ENCODE results near the gene SMIM36.

The SMIM36 gene

GRCh38 chr17:55413825-55414489 lies 97.3 kb downstream of the SMIM36 start:
- H3K79me1 ChIP-seq (ENCODE audit: low read length) = peaks cover 16% of the 10 kb centered on the region
- H3K18ac ChIP-seq (ENCODE audit: low read length) = no peak overlapping the region
- H2BK120ac ChIP-seq (ENCODE audit: low read depth, low read length) = no peak overlapping the region
- H3K27ac ChIP-seq (ENCODE audit: low read depth, low read length) = no peak overlapping the region
- no peak for DNase-seq
- no peak overlapping the region for H3K4ac ChIP-seq (ENCODE audit: low read depth, low read length)
- H3K23ac ChIP-seq (ENCODE audit: low read length) = no peak overlapping the region
- H3K27me3 ChIP-seq (ENCODE audit: insufficient read depth, low read length, poor library complexity) = no peaks in the 10 kb centered on the region
- WGBS (ENCODE audit: extremely low coverage, insufficient coverage, low lambda C conversion rate) = no CpG with 5 or more reads among the region's 8 CpGs
- H3K4me3 ChIP-seq (ENCODE audit: low read length) = no peak overlapping the region
- peaks cover 9% of the 10 kb centered on the region for H3K36me3 ChIP-seq (ENCODE audit: control insufficient read depth, insufficient read depth, low read length)
- H3K9ac ChIP-seq (ENCODE audit: low read length) = no peak overlapping the region
- H3K79me2 ChIP-seq (ENCODE audit: control insufficient read depth, insufficient read depth, low read length) = peaks cover 25% of the 10 kb centered on the region
- H4K5ac ChIP-seq (ENCODE audit: low read length) = no peak overlapping the region
- no peak overlapping the region for H2BK5ac ChIP-seq (ENCODE audit: low read length)
- H2BK15ac ChIP-seq (replicated peaks; ENCODE audit: low read depth) = no peak overlapping the region
- no peak overlapping the region for H4K8ac ChIP-seq (ENCODE audit: low read depth, low read length)
- no peak overlapping the region for H3K4me2 ChIP-seq (ENCODE audit: low read length)
- H3K56ac ChIP-seq (ENCODE audit: low read length) = no peak overlapping the region
- no peak overlapping the region for H2AK5ac ChIP-seq (ENCODE audit: low read length)
- no peaks in the 10 kb centered on the region for H3K4me1 ChIP-seq (ENCODE audit: control insufficient read depth, low read depth, low read length)

- Histone ChIP-seq H3K4me2 (ENCODE audit: low read length) (no peak overlapping the region), H3K79me1 (ENCODE audit: low read length) (peaks cover 5% of the 10 kb centered on the region), H3K23ac (ENCODE audit: low read length) (no peak overlapping the region), H3K79me2 (ENCODE audit: control insufficient read depth, insufficient read depth, low read length) (peaks cover 4% of the 10 kb centered on the region), H2AK5ac (ENCODE audit: low read length) (no peak overlapping the region), H3K9ac (ENCODE audit: low read length) (no peak overlapping the region), H3K56ac (ENCODE audit: low read length) (no peak overlapping the region), H3K4me1 (ENCODE audit: control insufficient read depth, low read depth, low read length) (no peaks in the 10 kb centered on the region), H3K18ac (ENCODE audit: low read length) (no peak overlapping the region), H3K36me3 (ENCODE audit: control insufficient read depth, insufficient read depth, low read length) (peaks cover 9% of the 10 kb centered on the region), H4K5ac (ENCODE audit: low read length) (no peak overlapping the region), H3K27ac (ENCODE audit: low read depth, low read length) (no peak overlapping the region), H3K4ac (ENCODE audit: low read depth, low read length) (no peak overlapping the region), H3K27me3 (ENCODE audit: insufficient read depth, low read length, poor library complexity) (no peaks in the 10 kb centered on the region), H3K4me3 (ENCODE audit: low read length) (no peak overlapping the region), H2BK120ac (ENCODE audit: low read depth, low read length) (no peak overlapping the region), H2BK5ac (ENCODE audit: low read length) (no peak overlapping the region), H2BK15ac (replicated peaks; ENCODE audit: low read depth) (no peak overlapping the region), H4K8ac (ENCODE audit: low read depth, low read length) (no peak overlapping the region)
- DNase-seq = no peak
- WGBS (ENCODE audit: extremely low coverage, insufficient coverage, low lambda C conversion rate) = no CpG with 5 or more reads among the region's 1 CpG
Measured at GRCh38 chr17:55411463-55411855, 99.8 kb downstream of the SMIM36 start.

- Histone ChIP-seq H3K18ac (ENCODE audit: low read length) (no peak overlapping the region), H2BK120ac (ENCODE audit: low read depth, low read length) (no peak overlapping the region), H3K79me1 (ENCODE audit: low read length) (peaks cover 3% of the 10 kb centered on the region), H3K4me3 (ENCODE audit: low read length) (no peak overlapping the region), H4K8ac (ENCODE audit: low read depth, low read length) (no peak overlapping the region), H3K36me3 (ENCODE audit: control insufficient read depth, insufficient read depth, low read length) (peaks cover 9% of the 10 kb centered on the region), H3K4ac (ENCODE audit: low read depth, low read length) (no peak overlapping the region), H3K27me3 (ENCODE audit: insufficient read depth, low read length, poor library complexity) (no peaks in the 10 kb centered on the region), H3K9ac (ENCODE audit: low read length) (no peak overlapping the region), H3K79me2 (ENCODE audit: control insufficient read depth, insufficient read depth, low read length) (no peaks in the 10 kb centered on the region), H3K56ac (ENCODE audit: low read length) (no peak overlapping the region), H4K5ac (ENCODE audit: low read length) (no peak overlapping the region), H2BK5ac (ENCODE audit: low read length) (no peak overlapping the region), H3K27ac (ENCODE audit: low read depth, low read length) (no peak overlapping the region), H3K4me1 (ENCODE audit: control insufficient read depth, low read depth, low read length) (no peaks in the 10 kb centered on the region), H3K4me2 (ENCODE audit: low read length) (no peak overlapping the region), H3K23ac (ENCODE audit: low read length) (no peak overlapping the region), H2AK5ac (ENCODE audit: low read length) (no peak overlapping the region), H2BK15ac (replicated peaks; ENCODE audit: low read depth) (no peak overlapping the region)
- no CpG with 5 or more reads among the region's 5 CpGs for WGBS (ENCODE audit: extremely low coverage, insufficient coverage, low lambda C conversion rate)
- DNase-seq = no peak
Measured at GRCh38 chr17:55410722-55411462, 100.4 kb downstream of the SMIM36 start.

GRCh38 chr17:55409030-55409800 lies 102.0 kb downstream of the SMIM36 start:
- H3K9ac ChIP-seq (ENCODE audit: low read length) = no peak overlapping the region
- H3K4me2 ChIP-seq (ENCODE audit: low read length) = no peak overlapping the region
- no peak overlapping the region for H2BK5ac ChIP-seq (ENCODE audit: low read length)
- no peak overlapping the region for H3K27ac ChIP-seq (ENCODE audit: low read depth, low read length)
- H3K79me2 ChIP-seq (ENCODE audit: control insufficient read depth, insufficient read depth, low read length) = no peaks in the 10 kb centered on the region
- H3K4me1 ChIP-seq (ENCODE audit: control insufficient read depth, low read depth, low read length) = no peaks in the 10 kb centered on the region
- H2BK15ac ChIP-seq (replicated peaks; ENCODE audit: low read depth) = no peak overlapping the region
- no peak overlapping the region for H3K18ac ChIP-seq (ENCODE audit: low read length)
- H2AK5ac ChIP-seq (ENCODE audit: low read length) = no peak overlapping the region
- no peak overlapping the region for H3K23ac ChIP-seq (ENCODE audit: low read length)
- no peak overlapping the region for H2BK120ac ChIP-seq (ENCODE audit: low read depth, low read length)
- no peak overlapping the region for H4K5ac ChIP-seq (ENCODE audit: low read length)
- no peak overlapping the region for H3K4me3 ChIP-seq (ENCODE audit: low read length)
- H3K27me3 ChIP-seq (ENCODE audit: insufficient read depth, low read length, poor library complexity) = no peaks in the 10 kb centered on the region
- no peak overlapping the region for H3K56ac ChIP-seq (ENCODE audit: low read length)
- peaks cover 9% of the 10 kb centered on the region for H3K36me3 ChIP-seq (ENCODE audit: control insufficient read depth, insufficient read depth, low read length)
- peaks cover 3% of the 10 kb centered on the region for H3K79me1 ChIP-seq (ENCODE audit: low read length)
- DNase-seq = no peak
- no CpG with 5 or more reads among the region's 4 CpGs for WGBS (ENCODE audit: extremely low coverage, insufficient coverage, low lambda C conversion rate)
- no peak overlapping the region for H4K8ac ChIP-seq (ENCODE audit: low read depth, low read length)
- no peak overlapping the region for H3K4ac ChIP-seq (ENCODE audit: low read depth, low read length)

GRCh38 chr17:55407641-55408566 lies 103.3 kb downstream of the SMIM36 start:
- H3K23ac ChIP-seq (ENCODE audit: low read length) = no peak overlapping the region
- no peak overlapping the region for H4K8ac ChIP-seq (ENCODE audit: low read depth, low read length)
- no peak overlapping the region for H2BK5ac ChIP-seq (ENCODE audit: low read length)
- no peak overlapping the region for H4K5ac ChIP-seq (ENCODE audit: low read length)
- H3K4ac ChIP-seq (ENCODE audit: low read depth, low read length) = no peak overlapping the region
- H2AK5ac ChIP-seq (ENCODE audit: low read length) = no peak overlapping the region
- no peak overlapping the region for H3K9ac ChIP-seq (ENCODE audit: low read length)
- no peak overlapping the region for H3K18ac ChIP-seq (ENCODE audit: low read length)
- H2BK120ac ChIP-seq (ENCODE audit: low read depth, low read length) = no peak overlapping the region
- no CpG with 5 or more reads among the region's 5 CpGs for WGBS (ENCODE audit: extremely low coverage, insufficient coverage, low lambda C conversion rate)
- H3K4me2 ChIP-seq (ENCODE audit: low read length) = no peak overlapping the region
- no peaks in the 10 kb centered on the region for H3K79me1 ChIP-seq (ENCODE audit: low read length)
- H3K4me1 ChIP-seq (ENCODE audit: control insufficient read depth, low read depth, low read length) = no peaks in the 10 kb centered on the region
- no peak overlapping the region for H3K4me3 ChIP-seq (ENCODE audit: low read length)
- no peaks in the 10 kb centered on the region for H3K27me3 ChIP-seq (ENCODE audit: insufficient read depth, low read length, poor library complexity)
- H3K56ac ChIP-seq (ENCODE audit: low read length) = no peak overlapping the region
- no peak overlapping the region for H2BK15ac ChIP-seq (replicated peaks; ENCODE audit: low read depth)
- H3K27ac ChIP-seq (ENCODE audit: low read depth, low read length) = no peak overlapping the region
- H3K79me2 ChIP-seq (ENCODE audit: control insufficient read depth, insufficient read depth, low read length) = no peaks in the 10 kb centered on the region
- DNase-seq = no peak
- H3K36me3 ChIP-seq (ENCODE audit: control insufficient read depth, insufficient read depth, low read length) = peaks cover 9% of the 10 kb centered on the region

All from mesendoderm (in vitro differentiated cells).